Neuronal stem cell (in vitro differentiated cells): Measurements from ENCODE around the gene NPAS2.
A peak's percentile ranks its signal among the peaks of the same experiment; 100 is the strongest.

Experiments used
- DNase-seq: peaks from one replicate; pipeline ENCODE4 v3.0.0-alpha.2; 2013; ENCODE audit warnings: low spot score
- H2AFZ ChIP-seq: one replicate; pipeline ENCODE4 v1.6.1; 2013; ENCODE audit warnings: mild to moderate bottlenecking, low read length, inconsistent platforms
- H2AK5ac ChIP-seq: 2 replicates; pipeline ENCODE4 v1.6.1; 2013; ENCODE audit warnings: low read depth, mild to moderate bottlenecking, inconsistent platforms, low read length, moderate library complexity, mixed read lengths
- H2BK120ac ChIP-seq: 2 replicates; pipeline ENCODE4 v1.6.1; 2013; ENCODE audit warnings: low read depth, mild to moderate bottlenecking, inconsistent platforms, low read length, moderate library complexity, mixed read lengths
- H2BK12ac ChIP-seq: one replicate; pipeline ENCODE4 v1.6.1; 2013; ENCODE audit warnings: low read length, inconsistent platforms
- H2BK15ac ChIP-seq: 2 replicates; pipeline ENCODE4 v1.6.1; 2013; ENCODE audit warnings: mild to moderate bottlenecking, low read length, inconsistent platforms, mixed read lengths
- H2BK5ac ChIP-seq: one replicate; pipeline ENCODE4 v1.6.1; 2013; ENCODE audit warnings: inconsistent platforms, mild to moderate bottlenecking, low read length, moderate library complexity
- H3K14ac ChIP-seq: one replicate; pipeline ENCODE4 v1.6.1; 2013; ENCODE audit warnings: low read length, inconsistent platforms
- H3K18ac ChIP-seq: 2 replicates; pipeline ENCODE4 v1.6.1; 2013; ENCODE audit warnings: low read length, inconsistent platforms
- H3K23ac ChIP-seq: 2 replicates; pipeline ENCODE4 v1.6.1; 2013; ENCODE audit warnings: low read depth, mild to moderate bottlenecking, mixed read lengths, low read length, inconsistent platforms; ENCODE audit not compliant: poor library complexity
- H3K27ac ChIP-seq: replicated peaks from 3 replicates; pipeline ENCODE4 v1.5.1; 2013; ENCODE audit warnings: low read length, inconsistent platforms
- H3K27me3 ChIP-seq, 3 experiments: 2 replicates each; pipeline ENCODE4 v1.6.1; 2013; ENCODE audit warnings: low read length in 3 of 3, mild to moderate bottlenecking in 2 of 3, inconsistent platforms in 1 of 3, low read depth in 1 of 3, mixed read lengths in 1 of 3, moderate library complexity in 1 of 3; ENCODE audit not compliant: control insufficient read depth in 3 of 3, insufficient read depth in 3 of 3
- H3K36me3 ChIP-seq, 2 donors: replicated peaks in 1 of 2; 2 replicates each; pipeline ENCODE4 v1.6.1; 2013; ENCODE audit warnings: low read length in 2 of 2; ENCODE audit not compliant: control insufficient read depth in 2 of 2, insufficient read depth in 2 of 2
- H3K4ac ChIP-seq: 2 replicates; pipeline ENCODE4 v1.6.1; 2013; ENCODE audit warnings: inconsistent platforms, mild to moderate bottlenecking, low read length, moderate library complexity
- H3K4me1 ChIP-seq, 2 donors: 1 replicate in 1 of 2; 2 replicates in 1 of 2; pipeline ENCODE4 v1.6.1; 2013; ENCODE audit warnings: low read length in 2 of 2, low read depth in 1 of 2; ENCODE audit not compliant: control insufficient read depth in 2 of 2, insufficient read depth in 1 of 2
- H3K4me2 ChIP-seq: one replicate; pipeline ENCODE4 v1.6.1; 2013; ENCODE audit warnings: mild to moderate bottlenecking, low read length, inconsistent platforms; ENCODE audit not compliant: insufficient read depth, poor library complexity, severe bottlenecking
- H3K4me3 ChIP-seq, 2 donors: 2 replicates each; pipeline ENCODE4 v1.5.1; 2013; ENCODE audit warnings: low read length in 2 of 2, mild to moderate bottlenecking in 2 of 2, inconsistent platforms in 1 of 2, moderate library complexity in 1 of 2
- H3K79me1 ChIP-seq: one replicate; pipeline ENCODE4 v1.6.1; 2013; ENCODE audit warnings: low read depth, mild to moderate bottlenecking, inconsistent platforms, low read length, moderate library complexity
- H3K9ac ChIP-seq: one replicate; pipeline ENCODE4 v1.6.1; 2013; ENCODE audit warnings: mild to moderate bottlenecking, low read depth, low read length, inconsistent platforms; ENCODE audit not compliant: poor library complexity
- H3K9me3 ChIP-seq, 2 donors: replicated peaks in 1 of 2; 2 replicates each; pipeline versions ENCODE3 to v1.6.1; 2013; ENCODE audit warnings: low read length in 2 of 2, mild to moderate bottlenecking in 2 of 2, inconsistent platforms in 1 of 2, low read depth in 1 of 2, mixed read lengths in 1 of 2, moderate library complexity in 1 of 2; ENCODE audit not compliant: control insufficient read depth in 2 of 2, insufficient read depth in 1 of 2
- H4K8ac ChIP-seq: one replicate; pipeline ENCODE4 v1.6.1; 2013; ENCODE audit warnings: low read depth, mild to moderate bottlenecking, inconsistent platforms, low read length, moderate library complexity
- H4K91ac ChIP-seq: one replicate; pipeline ENCODE4 v1.6.1; 2013; ENCODE audit warnings: low read length, low read depth, mild to moderate bottlenecking, inconsistent platforms; ENCODE audit not compliant: poor library complexity
- WGBS, 2 donors: extraction: QIAGEN DNeasy Blood & Tissue Kit; methylation state at CpG; one replicate each; pipeline ENCODE4 v1.1.7; 2013; ENCODE audit warnings: missing lambda C conversion rate in 2 of 2, mixed read lengths in 1 of 2; ENCODE audit not compliant: insufficient read length in 2 of 2, insufficient replicate concordance in 1 of 2; ENCODE audit errors: extremely low coverage in 2 of 2; 5-methylcytosine and 5-hydroxymethylcytosine counted together

NPAS2 gene

DNA sequence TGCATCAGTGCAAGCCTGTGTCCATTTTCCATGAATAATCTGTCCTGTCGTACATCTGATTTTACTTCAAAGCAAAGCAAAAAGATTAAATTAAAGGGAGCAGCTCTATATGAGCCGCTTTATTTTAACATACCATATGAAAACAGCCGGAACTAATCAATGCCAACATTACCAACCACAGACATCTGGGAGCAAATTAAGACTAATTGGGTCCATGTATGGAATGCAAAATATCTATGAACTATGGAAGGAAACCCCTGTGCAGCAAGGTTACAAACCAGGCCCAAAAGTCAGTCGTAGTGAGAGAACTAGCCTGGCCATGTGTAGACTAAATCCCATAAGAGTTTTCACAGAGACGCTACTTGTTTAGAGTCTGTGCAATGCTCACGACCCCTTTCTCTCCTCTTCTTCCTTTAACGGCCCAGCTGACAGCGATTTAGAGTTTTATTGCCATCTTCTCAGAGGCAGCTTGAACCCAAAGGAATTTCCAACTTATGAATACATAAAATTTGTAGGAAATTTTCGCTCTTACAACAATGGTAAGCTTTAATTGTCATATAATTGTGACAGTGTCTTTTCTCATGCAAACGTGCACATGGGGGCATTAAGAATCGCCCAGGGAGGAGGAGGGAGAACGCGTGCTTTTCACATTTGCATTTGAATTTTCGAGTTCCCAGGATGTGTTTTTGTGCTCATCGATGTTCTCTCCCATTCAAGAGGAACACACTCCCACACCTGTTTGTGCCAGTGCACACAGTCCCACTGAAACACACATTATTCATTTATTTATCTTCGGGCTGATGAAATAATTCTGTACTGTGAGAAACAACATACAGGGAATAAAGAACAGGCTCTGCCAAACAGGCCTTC is 129.2 kb downstream of the NPAS2 start:
- no CpG with 5 or more reads among the region's 16 CpGs for WGBS, 2 donors

DNA sequence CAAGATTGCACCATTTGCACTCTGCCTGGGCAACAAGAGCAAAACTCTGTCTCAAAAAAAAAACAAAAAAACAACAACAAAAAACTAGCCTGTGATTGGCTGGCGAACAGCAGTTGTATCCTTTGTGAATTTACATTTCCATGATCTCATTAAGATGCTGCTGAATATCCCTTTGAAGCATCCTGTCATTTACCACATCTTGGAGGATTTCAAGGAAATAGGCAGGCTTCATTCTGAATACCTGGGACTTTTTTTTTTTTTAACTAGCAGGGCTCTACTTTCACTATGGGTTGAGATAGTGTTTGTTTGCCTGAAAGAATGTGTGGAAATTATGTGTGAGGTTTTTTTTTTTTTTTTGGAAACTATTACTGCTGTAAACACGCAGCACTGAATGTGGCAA is 132.6 kb downstream of the NPAS2 start:
- no peak overlapping the region for H4K91ac ChIP-seq
- no peak overlapping the region for H3K9ac ChIP-seq
- no peak overlapping the region for H3K18ac ChIP-seq
- H3K79me1 ChIP-seq: no peaks in the 10 kb centered on the region
- no peak overlapping the region for H2BK5ac ChIP-seq
- no peak overlapping the region for H2AFZ ChIP-seq
- H3K9me3 ChIP-seq: no peaks in the 10 kb centered on the region
- H3K27me3 ChIP-seq: peaks cover 0 to 8% (median 0%) of the 10 kb centered on the region in 3 experiments
- H2BK15ac ChIP-seq: no peak overlapping the region
- no peak overlapping the region for H2AK5ac ChIP-seq
- H3K4me3 ChIP-seq: no peak overlapping the region
- H2BK12ac ChIP-seq: no peak overlapping the region
- no peak overlapping the region for H2BK120ac ChIP-seq
- no peaks in the 10 kb centered on the region for H3K36me3 ChIP-seq
- H3K4ac ChIP-seq: no peak overlapping the region
- H3K14ac ChIP-seq: no peak overlapping the region
- no peak for DNase-seq
- no peak overlapping the region for H4K8ac ChIP-seq
- no CpG with 5 or more reads among the region's 2 CpGs for WGBS, 2 donors
- H3K23ac ChIP-seq: no peak overlapping the region
- no peak overlapping the region for H3K4me2 ChIP-seq
- peaks cover 0 to 6% of the 10 kb centered on the region in 2 donors for H3K4me1 ChIP-seq
- H3K27ac ChIP-seq: no peak overlapping the region

More for the DNA sequence above, 129.2 kb downstream of the NPAS2 start:
- H2BK12ac ChIP-seq: no peak overlapping the region
- no peaks in the 10 kb centered on the region for H3K79me1 ChIP-seq
- peak overlapping the region; percentile 1 for H3K9ac ChIP-seq
- H4K91ac ChIP-seq: no peak overlapping the region
- peaks cover 0 to 6% of the 10 kb centered on the region in 2 donors for H3K4me1 ChIP-seq
- H3K14ac ChIP-seq: no peak overlapping the region
- H2AFZ ChIP-seq: no peak overlapping the region
- no peaks in the 10 kb centered on the region for H3K36me3 ChIP-seq
- H3K18ac ChIP-seq: no peak overlapping the region
- no peak overlapping the region for H2BK5ac ChIP-seq
- no peak overlapping the region for H3K27ac ChIP-seq
- no peak overlapping the region for H2AK5ac ChIP-seq
- H3K27me3 ChIP-seq: peaks cover 0 to 8% (median 0%) of the 10 kb centered on the region in 3 experiments
- no peak overlapping the region for H3K4me3 ChIP-seq
- no peak for DNase-seq
- H3K23ac ChIP-seq: no peak overlapping the region
- no peaks in the 10 kb centered on the region for H3K9me3 ChIP-seq
- H2BK15ac ChIP-seq: no peak overlapping the region
- H3K4me2 ChIP-seq: no peak overlapping the region
- no peak overlapping the region for H2BK120ac ChIP-seq
- H4K8ac ChIP-seq: no peak overlapping the region
- H3K4ac ChIP-seq: no peak overlapping the region

GRCh38 chr2:100953406-100954043 is 133.6 kb downstream of the NPAS2 start:
- Histone ChIP-seq H3K27ac (no peak overlapping the region), H3K4ac (no peak overlapping the region), H4K8ac (no peak overlapping the region), H3K27me3 (peaks cover 0 to 8% (median 0%) of the 10 kb centered on the region in 3 experiments), H3K9ac (no peak overlapping the region), H2BK15ac (no peak overlapping the region), H3K14ac (no peak overlapping the region), H2BK5ac (no peak overlapping the region), H3K4me2 (no peak overlapping the region), H3K4me3 (no peak overlapping the region), H2BK12ac (no peak overlapping the region), H3K18ac (peak overlapping the region; percentile 22), H2AK5ac (no peak overlapping the region), H2BK120ac (no peak overlapping the region), H3K9me3 (no peaks in the 10 kb centered on the region), H4K91ac (no peak overlapping the region), H3K23ac (no peak overlapping the region), H3K4me1 (peaks cover 0 to 6% of the 10 kb centered on the region in 2 donors), H3K36me3 (no peaks in the 10 kb centered on the region), H2AFZ (no peak overlapping the region), H3K79me1 (no peaks in the 10 kb centered on the region)
- no peak for DNase-seq
- no CpG with 5 or more reads among the region's 11 CpGs for WGBS, 2 donors

GRCh38 chr2:100954044-100954420 is 134.1 kb downstream of the NPAS2 start:
- Histone ChIP-seq H3K4me2 (no peak overlapping the region), H2BK15ac (no peak overlapping the region), H3K14ac (no peak overlapping the region), H3K18ac (peak overlapping the region; percentile 12), H3K4me3 (no peak overlapping the region), H3K27me3 (peaks cover 0 to 8% (median 0%) of the 10 kb centered on the region in 3 experiments), H3K79me1 (no peaks in the 10 kb centered on the region), H2AFZ (no peak overlapping the region), H3K9me3 (no peaks in the 10 kb centered on the region), H3K36me3 (no peaks in the 10 kb centered on the region), H4K91ac (no peak overlapping the region), H2AK5ac (no peak overlapping the region), H2BK5ac (no peak overlapping the region), H2BK120ac (no peak overlapping the region), H3K4me1 (peaks cover 0 to 6% of the 10 kb centered on the region in 2 donors), H4K8ac (no peak overlapping the region), H3K27ac (no peak overlapping the region), H3K9ac (no peak overlapping the region), H3K4ac (no peak overlapping the region), H2BK12ac (no peak overlapping the region), H3K23ac (no peak overlapping the region)
- DNase-seq: no peak
- WGBS, 2 donors: no CpG with 5 or more reads among the region's 6 CpGs
